NCI-H2227 (cell line): ENCODE results near the gene NDUFS7.

Experiments used
- DNase-seq: peaks from one replicate; lab custom pipeline; 2025; ENCODE audit not compliant: unreplicated experiment; lab: John Stamatoyannopoulos, UW

NDUFS7 gene

DNA sequence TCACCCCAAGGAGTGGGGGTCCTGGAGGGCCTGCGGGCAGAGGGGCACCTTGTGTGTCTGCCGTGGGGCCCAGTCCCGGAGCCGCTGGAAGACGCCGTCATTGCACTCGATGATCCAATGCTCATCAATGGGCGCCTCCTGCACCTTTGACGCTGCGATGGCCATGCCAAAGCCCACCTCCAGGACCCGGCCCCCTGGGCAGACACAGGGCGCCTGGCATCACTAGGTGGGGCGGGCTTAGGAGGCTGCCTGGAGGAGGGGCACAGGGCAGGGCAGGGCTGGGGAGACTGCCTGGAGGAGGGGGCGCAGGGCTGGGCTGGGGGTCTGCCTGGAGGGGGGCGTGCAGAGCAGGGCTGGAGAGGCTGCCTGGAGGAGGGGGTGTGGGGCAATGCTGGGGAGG, 16.0 kb downstream of the NDUFS7 start:
- DNase-seq: no peak

DNA sequence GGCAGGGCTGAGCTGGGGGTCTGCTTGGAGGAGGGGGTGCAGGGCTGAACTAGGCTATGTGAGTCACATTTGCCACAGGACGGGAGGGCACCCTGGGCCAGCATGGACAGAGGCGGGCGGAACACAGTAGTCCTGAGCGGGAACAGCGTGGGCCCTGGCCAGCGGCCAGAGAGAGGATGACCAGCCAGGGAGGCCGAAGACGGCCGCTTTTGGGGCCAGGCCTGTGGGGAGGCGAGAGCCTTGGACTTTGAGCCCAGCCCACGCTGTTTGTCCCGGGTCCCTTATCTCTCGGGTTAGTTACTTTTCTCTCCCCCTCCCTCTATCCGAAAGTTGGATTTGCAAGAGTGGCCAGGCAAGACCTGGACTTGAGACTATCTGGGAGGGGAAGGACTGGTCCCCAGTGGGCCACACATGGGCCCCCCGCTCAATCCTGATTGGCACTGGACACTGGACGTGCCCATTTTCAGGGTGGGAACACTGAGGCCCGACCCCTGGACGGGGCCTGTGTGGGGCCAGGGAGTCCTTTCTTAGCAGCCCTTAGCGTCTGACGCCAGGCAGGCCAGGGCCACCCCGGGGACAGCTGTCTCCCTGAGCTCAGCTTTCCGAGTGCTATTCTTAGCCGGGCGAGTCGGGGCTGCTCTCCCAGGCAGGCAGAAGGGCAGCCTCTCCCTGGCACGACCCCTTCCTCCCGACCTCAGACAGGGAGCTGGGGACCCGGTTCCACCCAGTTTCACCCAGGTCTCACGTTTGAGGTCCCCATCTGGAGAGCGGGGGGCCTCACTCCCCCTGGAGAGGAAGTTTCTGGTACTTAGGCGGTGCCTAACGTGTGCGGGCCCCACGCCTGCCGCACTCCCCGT, 16.8 kb downstream of the NDUFS7 start:
- no peak for DNase-seq

- DNase-seq: peak; percentile 72
These were observed 17.6 kb downstream of the NDUFS7 start, which contains the start of gene GAMT for GRCh38 chr19:1401138-1401888. GAMT (minus strand) TSS chr19:1401542; CDS start chr19:1401476, 66 bp downstream.

- DNase-seq: no peak
These were observed 18.1 kb downstream of the NDUFS7 start for GRCh38 chr19:1401889-1402217.

DNA sequence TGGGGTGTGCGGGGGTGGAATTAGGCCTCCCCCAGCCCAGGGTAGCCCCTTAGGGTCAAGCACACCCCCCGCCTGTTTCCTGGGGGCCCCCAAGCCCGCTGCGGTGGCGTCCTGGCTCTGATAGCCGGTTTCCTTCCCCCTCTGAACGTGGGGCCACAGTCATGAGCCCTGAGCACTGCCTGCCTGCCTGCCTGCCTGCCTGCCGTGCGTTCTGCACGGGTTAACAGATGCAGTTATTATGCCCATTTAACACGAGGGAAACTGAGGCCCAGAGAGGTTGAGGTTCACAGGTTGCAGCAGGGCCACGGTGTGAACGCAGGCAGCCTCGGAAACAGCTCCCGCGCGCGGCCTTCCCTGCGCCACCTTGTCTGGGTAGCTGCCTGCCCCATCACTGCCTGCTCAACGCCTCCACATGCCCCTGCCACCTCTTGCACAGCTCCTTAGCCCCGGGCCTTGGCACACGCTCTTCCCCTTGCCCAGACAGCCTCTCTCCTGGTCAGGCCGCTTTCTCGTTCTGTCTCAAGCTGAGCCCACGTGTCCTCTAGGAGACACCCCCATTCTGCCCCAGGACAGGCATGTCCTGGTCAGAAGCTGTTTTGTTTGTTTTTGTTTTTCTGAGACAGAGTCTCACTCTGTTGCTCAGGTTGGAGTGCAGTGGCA, 18.8 kb downstream of the NDUFS7 start:
- DNase-seq: no peak

- peak; percentile 98 for DNase-seq
These were observed 23.2 kb downstream of the NDUFS7 start for GRCh38 chr19:1406774-1407527.

DNA sequence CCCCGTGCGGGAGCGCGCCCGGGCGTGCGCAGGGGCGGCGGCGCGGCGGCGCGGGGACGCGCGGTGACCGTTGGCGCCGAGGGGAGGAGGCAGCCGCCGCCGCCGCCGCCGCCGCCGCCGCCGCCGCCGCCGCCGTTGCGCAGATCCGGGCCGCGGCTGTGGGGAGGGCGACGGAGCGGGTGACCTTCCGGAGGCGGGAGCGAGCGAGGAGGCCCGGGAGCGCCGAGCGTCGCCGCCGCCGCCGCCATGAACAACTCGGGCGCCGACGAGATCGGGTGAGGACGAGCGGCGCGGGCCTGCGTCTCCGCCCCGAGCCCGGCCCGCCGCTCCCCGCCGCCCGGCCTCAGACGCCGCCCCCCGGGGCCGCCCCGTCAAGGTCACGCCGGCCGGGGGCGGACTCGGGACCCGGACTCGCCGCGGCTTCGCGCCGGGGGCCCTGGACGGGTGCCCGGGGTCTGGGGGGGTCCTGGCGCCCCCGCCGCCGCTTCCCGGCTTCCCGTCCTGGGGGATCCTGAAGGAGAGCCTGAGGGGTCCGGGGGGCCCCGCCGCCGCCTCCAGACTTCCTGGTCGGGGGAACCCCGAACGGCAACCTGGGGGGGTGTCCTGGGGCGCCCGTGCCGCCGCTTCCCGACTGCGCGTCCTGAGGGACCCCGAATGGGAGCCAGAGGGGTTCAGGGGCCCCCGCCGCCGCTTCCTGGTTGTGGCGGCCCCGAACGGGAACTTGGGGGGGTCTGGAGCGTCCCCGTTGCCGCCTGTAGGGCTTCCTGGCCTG, 24.0 kb downstream of the NDUFS7 start, which contains the start of gene DAZAP1:
Gene DAZAP1 (plus strand): TSS at position 59 of the 772 bp plus-strand sequence. CDS start 188 bp downstream, at position 247.
- peak; percentile 71 for DNase-seq

- DNase-seq: peak; percentile 53
These were observed 24.8 kb downstream of the NDUFS7 start for GRCh38 chr19:1408300-1409203.

GRCh38 chr19:1409204-1410005, 25.7 kb downstream of the NDUFS7 start:
- DNase-seq: no peak

GRCh38 chr19:1410136-1410786, 26.6 kb downstream of the NDUFS7 start:
- no peak for DNase-seq

DNA sequence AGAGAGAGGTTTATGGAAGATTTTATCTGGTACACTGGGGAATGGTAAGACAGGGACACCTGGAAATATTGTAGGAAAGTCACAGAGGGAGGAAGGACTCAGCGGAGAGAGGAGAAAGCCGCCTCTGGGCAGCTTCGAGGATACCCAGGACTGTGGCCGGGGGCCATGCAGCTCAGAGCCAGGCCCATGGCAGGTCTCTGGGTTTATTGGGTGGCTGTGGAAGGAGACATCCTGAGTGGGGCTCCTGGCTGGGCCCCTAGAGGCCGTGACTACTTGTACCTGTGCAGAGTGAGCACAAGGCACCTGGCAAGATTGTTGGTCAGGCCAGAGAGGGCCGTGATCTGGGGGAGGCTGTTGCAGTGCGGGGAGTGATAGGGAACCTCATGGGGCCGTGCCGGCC, 27.1 kb downstream of the NDUFS7 start:
- no peak for DNase-seq

- no peak for DNase-seq
These were observed 27.8 kb downstream of the NDUFS7 start for GRCh38 chr19:1411255-1412191.

- DNase-seq: no peak
These were observed 28.7 kb downstream of the NDUFS7 start for GRCh38 chr19:1412323-1412923.

- DNase-seq: no peak
These were observed 29.5 kb downstream of the NDUFS7 start for GRCh38 chr19:1412995-1413800.

DNA sequence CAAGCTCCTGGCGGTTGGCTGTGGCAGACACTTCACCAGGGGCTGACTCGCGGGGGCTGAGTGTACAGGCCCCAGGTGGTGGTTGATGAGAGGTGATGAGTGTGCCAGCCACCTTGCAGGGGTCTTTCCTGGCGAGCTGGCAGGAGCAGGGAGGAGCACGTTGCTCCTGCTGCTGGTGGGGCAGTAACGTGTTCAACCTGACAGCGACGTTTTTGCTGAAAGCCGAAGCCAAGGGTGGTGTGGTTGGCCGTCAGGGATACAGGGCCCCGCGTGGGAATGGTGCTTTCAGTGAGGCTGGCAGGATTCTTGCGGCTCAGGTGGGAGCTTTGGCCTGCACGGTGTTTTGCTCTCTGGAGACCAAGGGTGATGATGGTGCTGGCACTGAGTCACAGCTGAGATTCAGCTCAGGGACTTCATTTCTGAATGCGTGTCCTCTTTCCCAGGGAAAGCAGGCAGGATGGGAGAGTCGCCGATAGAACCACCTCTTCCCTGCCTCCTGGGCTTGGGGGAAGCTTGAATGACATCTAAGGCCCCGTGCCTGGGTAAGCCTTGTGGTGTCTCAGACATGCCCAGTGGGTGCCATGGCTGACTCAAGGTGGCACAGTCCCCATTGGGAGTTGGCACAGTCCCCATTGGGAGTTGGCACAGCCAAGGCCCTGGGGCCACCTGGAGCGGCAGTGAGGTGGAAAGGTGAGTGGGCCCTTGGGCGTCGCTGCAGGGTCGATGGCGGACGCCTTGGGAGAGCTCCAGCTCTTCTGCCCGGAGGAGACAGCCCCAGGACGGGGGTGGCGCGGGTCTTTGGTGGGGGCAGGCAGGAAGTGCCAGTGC, 32.5 kb downstream of the NDUFS7 start:
- DNase-seq: no peak
